Fibroblast of pulmonary artery (primary cell): ENCODE results near the gene STAT5B.
"Not testable (repeated sequence)": the region's sequence is repeated elsewhere in the genome, so short reads cannot be mapped to it uniquely, and the experiment has no call there.

Experiments used
- DNase-seq: peaks from one replicate; pipeline ENCODE4 v3.0.0-alpha.2; 2010; ENCODE audit warnings: low read depth
- H3K4me3 ChIP-seq: replicated peaks from 2 replicates; pipeline ENCODE4 v1.5.1; 2011; ENCODE audit warnings: low read depth, mild to moderate bottlenecking, control low read depth, low read length, moderate library complexity
- TF ChIP-seq, protein P1 (sequence below): IDR thresholded peaks from 2 replicates; pipeline ENCODE4 v1.5.1; 2011; ENCODE audit warnings: mild to moderate bottlenecking, control low read depth, low read length, inconsistent platforms; ENCODE audit errors: missing control alignments

STAT5B gene

DNA sequence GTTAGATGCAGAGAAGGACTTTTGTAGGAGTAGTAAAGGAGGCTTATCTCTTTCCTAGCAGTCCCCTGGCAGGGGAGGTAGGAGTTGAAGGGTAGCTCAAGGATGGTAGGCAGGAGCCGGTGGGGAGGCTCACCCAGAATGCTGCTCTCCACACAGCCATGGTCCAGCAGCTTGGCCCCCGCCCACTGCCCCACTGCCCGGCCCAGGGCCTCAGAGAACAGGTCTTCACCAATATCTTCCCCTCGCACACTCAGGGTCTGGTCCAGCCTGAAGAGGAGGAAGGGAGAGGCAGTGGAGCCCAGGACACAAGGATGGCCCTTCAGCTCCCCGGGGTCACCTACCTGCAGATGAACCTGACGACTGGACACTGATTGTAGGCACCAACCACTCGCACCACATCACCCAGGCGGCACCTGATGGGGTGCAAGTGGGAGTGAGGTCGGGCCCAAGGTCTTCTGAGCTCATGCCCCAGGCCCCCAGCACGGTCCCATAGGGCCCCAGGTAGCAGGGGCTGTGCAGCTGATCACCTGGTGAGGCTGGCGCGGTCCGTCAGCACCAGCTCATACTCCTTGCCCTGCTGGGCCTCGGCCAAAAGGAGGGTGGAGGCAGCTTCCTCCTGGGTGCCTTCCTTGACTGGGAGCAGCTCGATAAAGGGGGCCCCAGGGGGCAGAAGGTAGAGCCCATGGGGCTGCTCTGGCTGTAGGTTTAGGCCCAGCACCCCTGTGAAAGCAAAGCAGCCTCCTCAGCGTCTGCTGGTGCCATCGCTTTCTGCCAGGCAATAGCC lies 85.5 kb downstream of the STAT5B start:
- TF ChIP-seq, protein P1, sequence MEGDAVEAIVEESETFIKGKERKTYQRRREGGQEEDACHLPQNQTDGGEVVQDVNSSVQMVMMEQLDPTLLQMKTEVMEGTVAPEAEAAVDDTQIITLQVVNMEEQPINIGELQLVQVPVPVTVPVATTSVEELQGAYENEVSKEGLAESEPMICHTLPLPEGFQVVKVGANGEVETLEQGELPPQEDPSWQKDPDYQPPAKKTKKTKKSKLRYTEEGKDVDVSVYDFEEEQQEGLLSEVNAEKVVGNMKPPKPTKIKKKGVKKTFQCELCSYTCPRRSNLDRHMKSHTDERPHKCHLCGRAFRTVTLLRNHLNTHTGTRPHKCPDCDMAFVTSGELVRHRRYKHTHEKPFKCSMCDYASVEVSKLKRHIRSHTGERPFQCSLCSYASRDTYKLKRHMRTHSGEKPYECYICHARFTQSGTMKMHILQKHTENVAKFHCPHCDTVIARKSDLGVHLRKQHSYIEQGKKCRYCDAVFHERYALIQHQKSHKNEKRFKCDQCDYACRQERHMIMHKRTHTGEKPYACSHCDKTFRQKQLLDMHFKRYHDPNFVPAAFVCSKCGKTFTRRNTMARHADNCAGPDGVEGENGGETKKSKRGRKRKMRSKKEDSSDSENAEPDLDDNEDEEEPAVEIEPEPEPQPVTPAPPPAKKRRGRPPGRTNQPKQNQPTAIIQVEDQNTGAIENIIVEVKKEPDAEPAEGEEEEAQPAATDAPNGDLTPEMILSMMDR: no peak
- no peak for DNase-seq
- no peak overlapping the region for H3K4me3 ChIP-seq

GRCh38 chr17:42189651-42189965 lies 86.6 kb downstream of the STAT5B start:
- TF ChIP-seq, protein P1: no peak
- no peak overlapping the region for H3K4me3 ChIP-seq
- no peak for DNase-seq

- TF ChIP-seq, protein P1: no peak
- H3K4me3 ChIP-seq: no peak overlapping the region
- DNase-seq: no peak
Measured at GRCh38 chr17:42188749-42189650, 87.2 kb downstream of the STAT5B start.

- H3K4me3 ChIP-seq: no peak overlapping the region
- no peak for DNase-seq
- TF ChIP-seq, protein P1: no peak
Measured at GRCh38 chr17:42187833-42188232, 88.4 kb downstream of the STAT5B start.

- not testable (repeated sequence) for H3K4me3 ChIP-seq, DNase-seq
Measured at GRCh38 chr17:42186191-42186590, 90.0 kb downstream of the STAT5B start.

DNA sequence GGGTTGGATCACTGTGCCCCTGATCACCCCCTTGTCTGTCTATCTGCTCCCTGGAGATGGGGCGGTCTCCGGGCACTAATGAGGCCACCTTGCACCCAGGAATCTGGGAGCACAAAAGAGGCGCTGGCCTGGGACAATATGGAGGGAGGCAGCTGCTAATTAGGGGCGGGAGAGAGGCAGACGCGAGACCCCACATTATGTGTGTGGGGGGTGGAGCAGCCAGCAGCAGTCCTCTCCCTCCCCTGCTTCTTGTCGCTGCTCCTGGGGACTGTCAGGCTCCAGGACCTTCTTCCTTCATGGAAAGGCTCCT lies 90.6 kb downstream of the STAT5B start:
- no peak for DNase-seq
- H3K4me3 ChIP-seq: no peak overlapping the region
- TF ChIP-seq, protein P1: no peak

DNA sequence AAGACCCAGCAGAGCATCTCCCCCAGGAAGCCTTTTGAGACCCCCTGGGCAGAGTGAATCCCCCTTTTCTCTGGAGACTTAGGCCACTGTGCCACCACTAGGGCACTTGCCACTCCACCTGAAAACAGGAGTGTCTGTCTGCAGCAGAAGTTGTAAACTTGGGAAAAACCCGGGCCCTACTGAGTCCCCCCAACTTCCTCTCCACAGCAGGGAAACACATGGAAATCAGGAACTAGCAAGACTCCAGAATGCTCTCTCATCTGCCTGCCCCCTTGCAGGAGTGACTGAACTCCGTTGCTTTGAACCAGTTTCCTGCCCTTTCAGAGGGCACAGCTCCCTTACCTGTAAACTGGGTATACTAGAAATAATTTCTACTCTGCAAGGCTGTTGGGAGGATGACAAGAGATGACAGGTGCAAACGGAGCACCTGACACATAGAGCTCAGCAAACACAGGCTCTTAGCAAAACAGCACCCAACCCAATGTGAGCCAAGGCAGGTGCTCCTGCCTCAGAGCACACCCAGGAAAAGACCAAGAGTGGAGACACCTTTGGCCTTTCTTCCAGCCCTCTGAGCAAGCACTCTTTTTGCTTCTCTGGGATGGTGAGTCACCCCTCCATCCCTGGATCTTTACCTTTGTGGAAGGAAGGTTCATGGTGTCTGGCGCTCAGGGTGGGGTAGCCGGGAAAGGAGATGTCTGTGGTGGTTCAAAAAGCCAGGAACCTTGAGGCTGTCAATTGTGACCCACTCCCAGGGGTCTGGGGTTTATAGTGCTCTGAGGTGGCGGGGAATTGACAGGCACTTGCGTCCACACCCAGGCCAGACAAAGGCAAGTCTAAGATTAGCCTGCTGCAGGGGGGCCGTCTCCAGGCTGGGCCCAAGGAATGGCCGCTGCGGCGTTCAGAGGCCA lies 91.2 kb downstream of the STAT5B start, which contains the start of gene HCRT:
TSS of gene HCRT (minus strand) at position 740 of the 908 bp plus-strand sequence. CDS start at position 653, 87 bp downstream.
- DNase-seq: no peak
- TF ChIP-seq, protein P1: no peak
- H3K4me3 ChIP-seq: no peak within 1 kb of the TSS
